HG03025 (cell line): ENCODE measurements around the gene ANKRD27.
"Not testable (repeated sequence)": the region's sequence is repeated elsewhere in the genome, so short reads cannot be mapped to it uniquely, and the experiment has no call there.

Experiments used
- ATAC-seq: cut with Tn5 transposase; IDR thresholded peaks from one replicate; pipeline ENCODE4 v1.9.1; 2021; ENCODE audit warnings: mild to moderate bottlenecking, moderate library complexity; ENCODE audit not compliant: unreplicated experiment, low FRiP score

ANKRD27 gene

DNA sequence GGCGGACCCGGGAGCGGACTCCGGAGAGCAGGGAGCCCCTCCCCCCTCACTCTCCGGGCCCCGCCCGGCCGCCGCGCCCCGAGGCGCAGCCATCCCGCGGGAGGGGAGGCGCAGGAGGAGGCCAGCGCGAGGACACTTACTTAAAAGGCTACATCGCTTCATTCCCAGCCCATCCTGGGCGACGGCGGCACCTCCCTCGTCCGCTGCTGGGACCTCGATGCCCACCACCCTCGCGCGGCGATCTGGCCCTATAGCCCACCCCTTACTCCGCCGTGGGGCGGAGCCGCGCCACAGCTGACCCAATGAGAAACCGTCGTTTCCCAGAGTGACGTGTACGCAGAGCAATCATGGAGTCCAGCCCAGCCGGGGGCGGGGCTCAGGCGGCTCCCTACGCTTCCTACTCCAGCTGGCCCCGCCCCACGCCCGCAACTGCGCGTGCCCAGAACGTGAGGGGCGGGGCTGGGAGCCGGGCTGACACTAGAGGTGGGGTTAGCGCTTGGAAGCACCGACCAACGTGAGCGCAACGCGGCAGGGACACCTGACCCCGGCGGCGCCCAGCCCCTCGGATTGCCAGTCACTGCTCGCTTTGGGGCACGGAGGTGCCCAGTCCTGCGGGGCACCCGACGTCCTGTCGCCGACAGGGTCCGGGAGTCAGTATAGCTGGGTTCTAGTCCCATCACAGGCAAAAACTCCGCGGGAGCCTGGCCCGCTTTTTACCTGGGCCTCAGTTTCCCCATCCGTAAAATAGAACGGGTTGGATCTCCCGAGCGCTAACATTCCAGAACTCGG is at the start of gene ANKRD27:
Gene ANKRD27 (minus strand): TSS at position 250 of the 789 bp plus-strand sequence. CDS start 16,165 bp downstream, outside the sequence.
- ATAC-seq, result peak; percentile 95

DNA sequence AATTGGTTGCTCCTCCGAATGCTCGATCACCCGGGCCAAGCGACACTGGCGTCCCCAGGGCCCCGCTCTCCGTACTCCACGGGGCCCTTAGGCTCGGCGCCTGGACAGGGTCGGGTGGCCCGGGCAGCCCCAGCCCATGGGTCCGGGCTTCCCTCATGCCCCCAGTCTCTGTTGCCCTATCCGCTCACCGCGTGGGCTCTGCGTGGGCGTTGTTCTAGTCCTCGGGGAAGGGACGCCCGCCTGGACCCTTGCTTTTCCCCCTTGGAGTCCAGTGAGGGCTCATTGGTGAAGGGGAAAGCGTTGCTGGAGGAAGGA is 45.9 kb upstream of the ANKRD27 start:
- ATAC-seq, result no peak

DNA sequence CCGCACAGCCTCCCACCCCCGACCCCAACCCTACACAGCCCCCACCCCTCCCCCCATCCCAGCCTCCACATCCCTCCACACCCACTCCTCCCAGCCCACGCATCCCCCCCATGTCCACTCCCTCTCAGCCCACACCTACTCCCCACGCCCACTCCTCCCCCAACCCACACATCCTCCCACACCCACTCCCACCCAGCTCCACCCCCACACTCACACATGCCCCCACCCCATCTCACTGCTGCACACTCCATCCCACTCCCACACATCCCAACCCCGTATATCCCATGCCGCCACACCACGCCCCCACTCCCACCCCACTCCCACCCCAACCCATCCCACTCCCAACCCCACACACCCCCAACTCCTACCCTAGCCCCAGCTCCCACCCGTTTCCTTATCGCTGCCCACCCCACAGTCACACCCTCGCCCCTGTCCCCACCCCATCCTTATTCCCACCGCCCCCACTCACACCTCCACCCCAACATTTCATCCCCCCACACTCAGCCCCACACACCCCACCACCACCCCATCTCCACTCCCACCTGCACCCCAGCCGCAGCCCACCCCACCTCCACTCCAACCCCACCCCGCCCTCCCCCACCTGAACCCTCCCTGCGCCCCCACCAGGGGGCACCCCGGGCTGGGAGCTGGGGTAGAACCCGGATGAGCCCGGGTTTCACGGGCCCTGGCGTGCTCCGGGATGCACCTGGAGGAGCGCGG is 45.4 kb upstream of the ANKRD27 start:
- no peak for ATAC-seq

DNA sequence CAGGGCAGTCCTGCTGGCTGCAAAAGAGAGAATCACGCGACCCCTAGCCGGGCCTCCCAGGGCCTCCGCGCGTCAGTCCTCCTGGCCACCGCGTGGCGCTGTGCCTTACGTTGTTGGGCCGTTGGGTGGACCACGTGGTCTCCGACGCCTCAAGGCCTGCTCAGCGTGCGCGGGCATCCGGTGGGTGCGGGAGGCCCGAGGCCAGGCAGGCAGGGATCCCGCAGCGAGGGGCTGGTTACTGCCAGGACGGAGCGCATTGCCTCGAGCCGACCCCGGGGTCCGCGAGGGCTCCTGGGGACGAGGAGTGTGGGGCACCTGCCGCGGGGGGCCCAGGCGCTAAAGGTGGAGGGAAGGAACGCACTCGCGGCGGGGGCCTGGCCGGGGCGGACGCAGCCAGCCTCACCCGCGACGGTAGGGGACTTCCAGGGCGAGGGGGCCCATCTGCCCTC is 44.7 kb upstream of the ANKRD27 start, which contains the start of gene TDRD12:
Gene TDRD12 (plus strand): TSS at position 157 of the 449 bp plus-strand sequence. CDS start 306 bp downstream, outside the sequence.
- no peak for ATAC-seq

DNA sequence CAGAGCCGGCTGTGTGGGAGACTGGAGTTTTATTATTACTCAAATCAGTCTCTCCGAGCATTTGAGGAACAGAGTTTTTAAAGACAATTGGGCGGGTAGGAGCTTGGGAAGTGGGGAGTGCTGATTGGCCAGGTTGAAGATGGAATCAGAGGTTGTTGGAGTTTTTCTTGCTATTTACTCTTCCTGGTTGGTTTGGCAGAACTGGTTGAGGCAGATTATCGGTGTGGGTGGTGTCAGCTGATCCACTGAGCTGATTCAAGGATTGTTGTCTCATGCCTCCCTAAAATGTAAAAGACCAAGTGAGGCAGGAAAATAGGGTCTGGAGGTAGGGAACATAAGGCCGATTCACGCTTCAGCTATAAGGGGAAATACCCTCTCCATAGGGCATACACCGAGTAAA is 43.3 kb upstream of the ANKRD27 start:
- no peak for ATAC-seq

DNA sequence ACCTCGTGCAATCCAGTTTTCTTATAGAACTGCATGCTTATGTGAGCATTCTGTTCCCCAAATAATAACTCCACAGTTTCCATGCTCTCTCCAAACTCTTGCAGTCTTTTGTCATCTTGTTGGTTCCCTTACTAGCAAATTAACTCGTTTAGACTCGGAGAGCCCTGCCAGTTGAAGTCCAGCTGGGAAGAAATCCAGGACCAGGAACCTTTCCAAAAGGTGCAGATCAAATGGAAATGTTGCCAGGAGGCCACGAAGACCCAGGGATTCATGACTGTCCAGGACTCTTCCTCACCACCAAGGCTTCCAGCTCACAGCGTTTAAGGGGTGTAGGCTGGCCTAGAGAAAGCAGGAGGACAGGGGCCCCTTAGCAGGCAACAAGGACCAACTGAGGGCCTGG is 42.5 kb upstream of the ANKRD27 start:
- no peak for ATAC-seq

DNA sequence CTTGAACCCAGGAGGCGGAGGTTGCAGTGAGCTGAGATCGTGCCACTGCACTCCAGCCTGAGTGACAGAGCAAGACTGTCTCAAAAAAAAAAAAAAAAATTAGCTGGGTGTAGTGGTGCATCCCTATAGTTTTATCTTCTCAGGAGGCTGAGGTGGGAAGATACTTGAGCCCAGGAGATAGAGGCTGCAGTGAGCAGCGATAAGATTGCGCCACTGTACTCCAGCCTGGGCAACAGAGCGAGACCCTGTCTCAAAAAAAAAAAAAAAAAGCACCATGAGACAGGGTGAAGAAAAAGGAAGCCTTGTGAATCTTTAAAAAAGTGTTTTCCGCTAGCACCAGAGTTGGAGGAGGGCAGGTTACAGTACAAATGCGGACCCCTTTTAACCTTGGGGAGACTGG is 41.2 kb upstream of the ANKRD27 start:
- not testable (repeated sequence) for ATAC-seq

DNA sequence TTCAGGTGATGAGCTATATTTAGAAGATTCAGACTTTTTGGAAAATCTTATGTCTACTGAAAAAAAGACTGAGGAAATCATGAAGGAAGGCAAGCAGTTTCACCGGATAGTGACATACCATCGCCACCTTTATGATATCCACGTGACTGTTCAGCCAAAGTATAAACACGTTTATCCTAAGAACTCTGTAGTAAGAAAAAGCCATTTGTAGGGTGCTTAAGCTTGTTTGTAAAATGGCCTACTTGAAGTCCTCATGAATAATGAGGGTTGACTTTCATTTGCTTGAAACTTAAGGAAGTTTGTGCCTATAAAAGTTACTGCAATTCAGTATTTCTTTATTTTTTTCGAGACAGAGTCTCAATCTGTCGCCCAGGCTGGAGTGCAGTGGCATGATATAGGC is 36.8 kb upstream of the ANKRD27 start:
- no peak for ATAC-seq

DNA sequence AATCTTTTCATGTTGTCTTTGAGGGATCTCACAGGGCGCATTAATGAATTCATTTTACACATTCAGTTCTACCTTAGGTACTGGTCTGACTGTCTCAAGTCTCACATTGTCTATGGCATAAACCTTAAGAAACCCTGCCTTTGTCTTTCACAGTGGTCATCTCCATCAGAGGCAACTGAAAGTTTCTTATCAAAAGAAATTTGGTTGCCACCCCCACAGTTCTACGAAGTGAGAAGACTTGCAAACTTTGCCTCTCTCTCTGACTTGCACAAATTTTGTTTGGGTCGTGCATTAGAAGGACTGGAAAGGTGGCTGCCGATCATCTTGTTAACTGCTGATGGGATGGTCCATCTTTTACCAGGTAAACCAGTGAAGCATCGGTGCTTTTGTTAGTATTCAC is 34.1 kb upstream of the ANKRD27 start:
- no peak for ATAC-seq

DNA sequence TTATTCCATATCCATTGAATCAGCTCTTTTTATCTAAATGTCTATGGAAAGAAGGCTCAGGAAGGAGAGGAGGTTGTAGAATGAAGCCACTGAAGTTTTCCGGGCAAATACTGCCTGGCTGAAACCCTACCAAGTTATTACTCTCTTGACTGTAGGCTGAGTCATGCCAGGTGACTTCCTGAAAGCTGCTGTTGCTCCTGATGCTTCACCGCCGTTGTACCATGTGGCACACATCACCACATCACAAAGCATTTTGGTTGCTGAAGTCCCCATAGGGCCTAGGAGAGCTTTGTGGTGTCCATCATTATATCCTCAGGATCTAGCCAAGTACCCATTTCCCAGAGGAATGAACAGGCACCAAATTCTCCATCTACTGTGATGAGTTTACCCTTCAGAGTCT is 33.5 kb upstream of the ANKRD27 start:
- ATAC-seq, result no peak

DNA sequence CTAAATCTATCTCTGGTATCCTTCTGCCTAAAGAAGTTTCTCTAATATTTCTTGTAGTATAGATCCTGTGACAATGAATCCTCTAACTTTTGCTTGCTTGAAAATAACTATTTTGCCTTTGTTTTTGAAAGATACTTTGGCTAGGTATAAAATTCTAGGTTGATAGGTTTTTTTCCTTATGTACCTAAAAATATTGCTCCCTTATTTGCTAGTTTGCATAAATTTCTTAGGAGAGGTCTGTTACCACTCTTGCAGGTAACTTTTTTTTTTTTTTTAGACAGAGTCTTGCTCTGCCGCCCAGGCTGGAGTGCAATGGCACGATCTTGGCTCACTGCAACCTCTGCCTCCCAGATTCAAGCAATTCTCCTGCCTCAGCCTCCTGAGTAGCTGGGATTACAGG is 29.0 kb upstream of the ANKRD27 start:
- ATAC-seq, result not testable (repeated sequence)

DNA sequence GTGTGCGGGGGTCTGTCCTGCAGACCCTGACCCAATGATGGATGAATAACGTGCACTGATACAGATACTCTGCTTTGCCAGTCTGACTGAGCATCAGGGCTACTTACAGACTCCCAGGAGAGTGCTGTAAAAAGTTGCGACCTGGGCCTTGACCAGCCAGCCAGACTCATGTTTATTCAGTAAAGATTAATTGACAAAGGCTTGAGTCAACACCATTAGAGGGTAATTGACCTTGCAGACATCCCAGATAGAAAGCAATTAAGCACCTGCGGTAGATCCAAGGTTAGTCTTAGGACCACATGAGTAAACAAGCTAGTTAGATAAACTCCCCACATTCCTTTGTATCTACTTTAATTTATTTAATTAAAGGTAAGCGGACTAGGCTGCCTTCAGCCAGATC is 27.0 kb upstream of the ANKRD27 start:
- no peak for ATAC-seq

DNA sequence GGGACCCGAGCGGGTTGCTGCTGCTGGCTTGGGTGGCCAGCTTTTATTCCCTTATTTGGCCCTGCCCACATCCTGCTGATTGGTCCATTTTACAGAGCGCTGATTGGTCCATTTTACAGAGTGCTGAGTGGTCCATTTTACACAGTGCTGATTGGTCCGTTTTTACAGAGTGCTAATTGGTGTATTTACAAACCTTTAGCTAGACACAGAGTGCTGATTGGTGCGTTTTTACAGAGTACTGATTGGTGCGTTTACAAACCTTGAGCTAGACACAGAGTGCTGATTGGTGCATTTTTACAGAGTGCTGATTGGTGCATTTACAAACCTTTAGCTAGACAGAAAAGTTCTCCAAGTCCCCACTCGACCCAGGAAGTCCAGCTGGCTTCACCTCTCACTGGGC is 25.1 kb upstream of the ANKRD27 start:
- not testable (repeated sequence) for ATAC-seq

DNA sequence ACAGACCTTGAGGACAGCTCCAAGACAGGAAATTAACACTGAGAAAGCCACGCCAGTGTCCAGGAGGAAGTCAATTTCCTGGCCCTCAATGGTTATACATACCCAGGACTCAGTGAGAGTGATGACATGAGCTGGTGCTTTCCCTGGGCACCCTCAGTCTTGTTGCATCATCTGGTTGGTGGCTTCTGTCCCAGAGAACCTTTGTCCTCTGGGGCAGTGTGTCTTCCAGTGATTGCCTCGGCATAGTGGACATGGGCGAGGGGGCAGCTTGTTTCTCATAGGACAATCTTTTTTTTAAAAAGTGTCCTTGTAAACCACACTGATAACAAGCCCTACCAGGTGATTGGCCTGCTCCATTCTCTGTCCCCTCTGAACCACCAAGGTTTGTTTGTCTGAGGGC is 21.8 kb upstream of the ANKRD27 start:
- not testable (repeated sequence) for ATAC-seq

DNA sequence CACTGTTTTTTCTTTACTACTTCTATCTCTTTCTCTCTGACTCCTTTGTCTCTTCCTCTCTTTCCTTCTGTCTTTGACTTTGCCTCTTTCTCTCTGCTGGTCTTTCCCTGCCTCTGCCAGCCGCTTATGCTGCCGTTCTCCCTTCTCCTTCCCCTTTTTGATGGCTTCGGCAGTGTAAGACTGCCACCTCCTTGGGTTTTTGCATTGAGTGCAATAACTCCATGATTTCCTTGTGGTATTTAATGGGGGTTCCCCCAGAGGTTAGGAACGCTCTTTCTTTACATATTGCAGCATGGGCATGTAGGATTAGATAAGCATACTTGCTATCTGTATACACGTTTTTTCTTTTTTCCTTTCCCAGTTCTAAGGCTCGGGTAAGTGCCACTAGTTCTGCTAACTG is 20.5 kb upstream of the ANKRD27 start:
- ATAC-seq, result not testable (repeated sequence)

DNA sequence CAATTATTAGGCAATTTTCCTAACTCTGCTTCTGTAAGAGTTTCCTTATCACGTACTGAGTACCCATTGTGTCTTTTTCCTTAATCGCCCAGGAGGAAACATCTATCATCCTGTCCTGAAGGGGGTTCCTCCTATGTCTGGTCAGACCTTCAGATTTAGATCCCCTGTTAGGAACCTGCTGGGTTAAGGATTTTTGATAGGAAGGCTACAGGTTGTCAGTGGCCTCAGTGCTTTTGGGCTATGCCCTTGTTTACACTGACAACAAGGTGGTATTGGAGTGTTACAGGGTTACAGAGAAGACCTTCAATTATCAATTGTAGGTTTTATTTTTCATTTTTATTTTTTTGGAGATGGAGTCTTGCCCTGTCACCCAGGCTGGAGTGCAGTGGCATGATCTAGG is 19.9 kb upstream of the ANKRD27 start:
- not testable (repeated sequence) for ATAC-seq

DNA sequence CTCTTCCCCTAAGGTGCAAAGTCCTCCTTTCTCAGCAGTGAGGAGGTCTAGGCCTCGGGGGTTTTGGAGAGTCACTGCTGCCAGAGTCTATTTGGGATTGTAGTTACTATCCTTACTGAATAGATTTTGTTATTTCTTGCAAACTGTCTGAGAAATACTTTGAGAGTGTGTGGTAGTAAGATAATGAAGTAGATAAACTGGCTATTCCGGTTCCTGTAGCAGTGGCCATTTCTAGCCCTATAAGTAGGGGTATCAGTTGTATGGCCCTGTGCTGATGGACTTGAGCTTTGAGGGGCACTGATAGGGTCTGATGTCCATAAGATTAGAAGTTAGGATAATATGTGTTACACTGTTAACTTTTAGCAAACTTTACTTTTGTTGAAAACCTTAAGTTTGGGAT is 19.3 kb upstream of the ANKRD27 start:
- ATAC-seq, result not testable (repeated sequence)

DNA sequence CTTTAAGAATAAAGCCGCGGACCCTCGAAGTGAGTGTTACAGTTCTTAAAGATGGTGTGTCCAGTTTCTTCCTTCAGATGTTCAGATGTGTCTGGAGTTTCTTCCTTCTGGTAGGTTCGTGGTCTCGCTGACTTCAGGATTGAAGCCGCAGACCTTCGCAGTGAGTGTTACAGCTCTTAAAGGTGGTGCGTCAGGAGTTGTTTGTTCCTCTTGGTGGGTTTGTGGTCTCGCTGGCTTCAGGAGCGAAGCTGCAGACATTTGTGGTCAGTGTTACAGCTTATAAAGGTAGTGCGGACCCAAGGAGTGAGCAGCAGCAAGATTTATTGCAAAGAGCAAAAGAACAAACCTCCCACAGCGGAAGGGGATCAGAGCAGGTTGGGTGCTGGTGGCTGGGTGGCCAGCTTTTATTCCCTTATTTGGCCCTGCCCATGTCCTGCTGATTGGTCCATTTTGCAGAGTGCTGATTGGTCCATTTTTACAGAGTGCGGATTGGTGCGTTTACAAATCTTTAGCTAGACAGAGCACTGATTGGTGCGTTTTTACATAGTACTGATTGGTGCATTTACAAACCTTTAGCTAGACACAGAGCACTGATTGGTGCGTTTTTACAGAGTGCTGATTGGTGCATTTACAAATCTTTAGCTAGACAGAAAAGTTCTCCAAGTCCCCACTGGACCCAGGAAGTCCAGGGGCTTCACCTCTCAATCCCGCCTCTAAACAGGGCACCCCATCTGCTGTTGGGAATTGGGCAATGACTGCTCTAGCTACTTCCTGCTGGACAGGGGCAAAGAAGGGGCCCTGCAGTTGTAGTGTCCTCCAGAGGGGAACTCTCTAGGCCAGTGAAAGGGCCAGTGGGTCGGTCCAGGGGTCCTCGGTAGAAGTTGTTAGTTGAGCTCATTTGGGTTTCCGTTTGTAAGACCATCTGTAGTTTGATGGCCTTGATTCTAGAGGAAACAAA is 18.4 kb upstream of the ANKRD27 start:
- ATAC-seq, result not testable (repeated sequence)

DNA sequence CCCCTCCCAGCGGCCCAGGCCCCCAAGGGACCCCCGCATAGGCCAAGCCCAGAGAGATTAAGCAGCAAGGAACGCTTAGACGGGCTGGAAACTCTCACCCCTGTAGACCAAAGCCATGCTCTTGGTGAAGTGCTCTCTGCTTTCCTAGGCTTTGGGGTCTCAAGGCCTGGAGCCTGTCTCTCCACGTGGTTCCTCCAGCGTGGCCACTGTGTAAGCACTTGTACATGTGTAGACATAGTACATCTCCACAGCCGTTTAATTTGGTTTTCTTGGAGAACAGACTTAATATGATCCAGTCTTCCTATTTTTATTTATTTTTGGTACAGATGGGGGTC is 17.7 kb upstream of the ANKRD27 start:
- no peak for ATAC-seq

DNA sequence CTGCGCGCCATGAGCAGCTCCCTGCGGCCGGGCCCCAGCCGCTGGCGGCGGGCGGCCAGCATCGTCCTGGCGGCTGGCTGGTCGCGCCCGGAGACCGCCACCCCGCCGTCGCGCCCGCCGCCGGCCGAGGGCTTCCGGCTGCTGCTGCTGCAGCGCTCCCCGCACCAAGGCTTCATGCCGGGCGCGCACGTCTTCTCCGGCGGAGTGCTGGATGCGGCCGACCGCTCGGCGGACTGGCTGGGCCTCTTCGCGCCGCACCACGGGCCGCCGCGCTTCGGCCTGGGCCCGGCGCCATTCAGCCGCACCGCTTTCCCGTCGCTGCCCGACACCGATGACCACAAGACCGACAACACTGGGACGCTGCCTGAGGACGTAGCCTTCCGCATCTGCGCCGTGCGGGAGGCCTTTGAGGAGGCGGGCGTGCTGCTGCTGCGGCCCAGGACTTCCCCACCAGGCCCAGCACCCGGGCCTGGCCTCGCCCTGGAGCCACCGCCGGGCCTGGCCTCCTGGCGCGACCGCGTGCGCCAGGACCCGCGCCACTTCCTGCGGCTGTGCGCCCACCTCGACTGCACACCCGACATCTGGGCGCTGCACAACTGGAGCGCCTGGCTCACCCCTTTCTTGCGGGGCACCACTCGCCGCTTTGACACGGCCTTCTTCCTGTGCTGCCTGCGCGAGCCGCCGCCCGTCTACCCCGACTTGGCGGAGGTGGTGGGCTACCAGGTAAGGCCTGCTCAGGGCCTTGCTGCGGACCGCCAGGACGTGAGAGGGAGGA is 17.2 kb upstream of the ANKRD27 start:
- ATAC-seq, result peak; percentile 36
